Dermis blood vessel endothelial cell (primary cell): ENCODE data around the gene EPHB2. TPM values are rescaled to one million over a fixed set of nuclear protein-coding genes. Genes with fewer than 3 reads are reported as not detected.

ENCODE experiments used
- DNase-seq: peaks from one replicate; pipeline ENCODE4 v3.0.0; 2010
- total RNA-seq: library from RNA; depleted of rRNA; stranded (reverse); fragments of >200 nt; gene quantifications from 2 replicates; pipeline ENCODE4 v1.2.3, GENCODE V29; 2014

Gene EPHB2
- total RNA-seq, 1 donor from 2014 or later: 35.1 TPM

DNA sequence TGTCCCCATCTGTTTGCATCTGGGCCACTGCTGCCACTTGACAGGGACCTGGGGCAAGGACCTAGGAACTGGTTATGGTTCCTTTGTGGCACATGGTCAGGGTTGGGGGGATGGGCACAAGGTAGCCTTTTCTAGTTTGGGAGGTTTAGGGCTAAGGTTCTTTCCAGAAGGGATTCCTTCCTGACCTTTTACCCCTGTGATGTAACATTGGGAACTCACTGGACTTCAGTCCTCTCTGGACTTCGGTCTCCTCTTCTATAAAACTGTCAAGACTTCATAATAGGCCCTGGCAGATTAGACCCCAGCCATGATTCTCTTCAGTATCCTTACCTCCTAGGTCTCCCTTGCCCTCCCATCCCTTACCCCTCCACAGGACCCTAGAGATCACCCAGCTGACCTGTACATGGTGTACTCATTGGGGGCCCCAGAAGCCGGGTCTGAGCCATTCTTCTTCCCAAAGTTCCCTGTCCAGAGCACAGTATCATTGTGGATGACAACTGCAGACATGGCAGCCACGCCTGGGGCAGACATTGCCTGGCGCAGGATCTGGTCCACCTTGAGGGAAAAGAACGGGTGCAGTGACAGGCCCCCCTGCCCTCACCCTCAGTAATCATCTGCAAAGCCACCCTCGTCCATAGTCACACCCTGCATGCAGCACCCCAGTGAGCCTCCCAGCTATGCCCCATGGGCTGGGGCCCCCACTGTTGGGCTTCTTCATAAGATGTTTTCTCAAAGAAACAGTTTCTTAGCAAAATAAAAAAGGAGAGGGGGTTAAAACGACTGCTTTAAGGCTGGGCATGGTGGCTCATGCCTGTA lies 249.1 kb downstream of the EPHB2 start:
- no peak for DNase-seq

- no peak for DNase-seq
Observed at GRCh38 chr1:22962558-22962957, 251.9 kb downstream of the EPHB2 start.

DNA sequence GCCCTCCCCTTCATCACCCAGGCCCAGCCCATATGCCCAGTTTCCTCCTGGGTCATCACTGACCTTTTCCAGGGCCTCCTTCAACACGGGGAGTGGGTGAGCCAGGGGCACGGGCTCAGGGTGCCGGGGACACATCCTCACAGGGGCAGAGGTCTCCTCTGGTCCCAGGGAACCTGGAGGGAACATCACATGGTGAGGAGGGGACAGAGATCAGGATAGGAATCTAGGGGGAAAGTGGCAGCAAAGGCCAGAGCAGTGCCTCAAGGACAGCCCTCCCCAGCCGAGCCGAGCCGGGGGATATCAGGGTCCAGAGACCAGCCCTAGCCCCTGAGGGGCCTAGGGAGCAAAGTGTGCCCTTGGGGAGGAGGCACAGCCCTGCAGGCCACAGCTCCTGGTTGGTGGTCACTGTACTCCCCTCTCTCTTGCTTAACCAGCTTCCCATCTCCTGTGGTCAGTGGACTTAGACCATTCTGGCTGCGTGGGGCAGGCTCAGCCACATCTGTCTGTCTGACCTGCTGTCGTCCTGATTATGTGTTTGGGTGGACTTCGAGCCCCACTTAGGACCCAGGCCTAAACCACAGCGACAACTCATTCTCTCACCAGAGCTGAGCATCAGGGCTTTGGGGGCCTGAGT lies 252.5 kb downstream of the EPHB2 start:
- DNase-seq: no peak

GRCh38 chr1:22966309-22966708 lies 255.7 kb downstream of the EPHB2 start:
- DNase-seq: no peak

GRCh38 chr1:22967833-22968232 lies 257.2 kb downstream of the EPHB2 start:
- DNase-seq: no peak

DNA sequence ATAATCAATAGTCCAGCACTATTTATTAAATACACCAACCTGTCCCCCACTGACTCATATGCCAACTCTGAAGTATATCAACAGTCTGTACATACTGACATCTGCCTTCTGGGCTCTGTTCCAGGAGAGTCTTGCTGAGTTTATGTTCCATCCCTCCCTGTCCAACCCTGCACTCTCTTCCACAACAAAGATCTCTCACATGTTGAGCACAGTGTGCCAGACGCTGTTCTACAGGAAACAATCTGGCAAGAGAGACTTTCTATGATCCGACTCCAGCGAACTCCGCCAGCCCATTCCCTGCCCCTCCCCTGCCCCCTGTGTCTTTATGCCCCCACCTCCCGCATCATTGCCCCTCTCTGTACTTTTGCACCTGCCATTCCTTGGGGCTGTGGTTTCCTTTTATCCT lies 258.7 kb downstream of the EPHB2 start:
- peak; percentile 88 for DNase-seq

GRCh38 chr1:22970096-22970495 lies 259.5 kb downstream of the EPHB2 start:
- DNase-seq: no peak

Other genes starting within 250 kb of the EPHB2 start
- gene EPHA8, start 147.3 kb upstream of the EPHB2 start, total RNA-seq: not detected in 2 replicates
- not detected in 2 replicates for gene C1QA, start 74.2 kb upstream of the EPHB2 start, total RNA-seq
- not detected in 2 replicates for gene C1QC, start 67.2 kb upstream of the EPHB2 start, total RNA-seq
- gene C1QB, start 57.6 kb upstream of the EPHB2 start, total RNA-seq: not detected in 2 replicates